ENCODE data around the gene ARFGAP2. TPM values are rescaled to one million over a fixed set of nuclear protein-coding genes. Genes with fewer than 3 reads are reported as not detected.
A peak's percentile ranks its signal among the peaks of the same experiment; 100 is the strongest.

The ARFGAP2 gene
- total and polyA plus RNA-seq, 9 of the 15 experiments (the other 6 are each of a cell fraction or from before 2014, with no cell fraction given) = 29.1 to 140 (median 90.1) TPM

- TF ChIP-seq ZMIZ1 (IDR thresholded peaks at IDR 0.05; ENCODE audit: low read depth in 2 of 2, low read length in 2 of 2) (no peak), SMARCA4 (IDR thresholded peaks at IDR 0.05) (0 out of 2 replicates have a peak, but pooled peaks have one; percentile 61), CCAR2 (IDR thresholded peaks at IDR 0.05; ENCODE audit: low read depth, low read length) (0 out of 2 replicates have a peak, but pooled peaks have one; percentile 52), SAP30 (IDR thresholded peaks at IDR 0.05; ENCODE audit: borderline replicate concordance, insufficient read depth, low read depth, low read length, poor library complexity, severe bottlenecking) (peak; percentile 93), ZNF134 (CRISPR knock-in tag; conservative IDR thresholded peaks at IDR 0.05) (0 out of 2 replicates have a peak, but pooled peaks have one; percentile 5), SPI1 (IDR thresholded peaks at IDR 0.05; ENCODE audit: borderline replicate concordance, low read depth, low read length) (peak; percentile 93; the same call in 1 of the 2 replicates), SAFB (IDR thresholded peaks at IDR 0.05; ENCODE audit: borderline replicate concordance, low read depth, low read length) (peak; percentile 6; the same call in 1 of the 2 replicates), TAF15 (IDR thresholded peaks at IDR 0.05; ENCODE audit: low read depth, low read length) (no peak), ETS1 (conservative IDR thresholded peaks at IDR 0.05; ENCODE audit: control insufficient read depth, low read depth, low read length) (no peak), NFIX (CRISPR knock-in tag; IDR thresholded peaks at IDR 0.05; ENCODE audit: low read depth) (no peak), FOXM1 (IDR thresholded peaks at IDR 0.05; ENCODE audit: low read depth) (peak; percentile 11; the same call in 1 of the 2 replicates), FOXM1 (CRISPR knock-in tag; IDR thresholded peaks at IDR 0.05; ENCODE audit: low read depth) (no peak), RAD21 (CRISPR knock-in tag; conservative IDR thresholded peaks at IDR 0.05 in 1 of 2, IDR thresholded peaks at IDR 0.05 in 1 of 2) (peak; percentile 73 to 79), WHSC1 (IDR thresholded peaks at IDR 0.05; ENCODE audit: low read length) (no peak), SRF (CRISPR knock-in tag; IDR thresholded peaks at IDR 0.05) (0 out of 4 replicates have a peak, but pooled peaks of 1 of the 2 experiments have one; percentile 17), THAP7 (CRISPR knock-in tag; IDR thresholded peaks at IDR 0.05) (no peak), ZKSCAN3 (CRISPR knock-in tag; IDR thresholded peaks at IDR 0.05) (no peak), ZNF384 (IDR thresholded peaks at IDR 0.05; ENCODE audit: low read depth, low read length) (peak; percentile 73), ZEB2 (IDR thresholded peaks at IDR 0.05) (peak; percentile 35; the same call in 1 of the 2 replicates), NR1H2 (CRISPR knock-in tag; IDR thresholded peaks at IDR 0.05) (peak; percentile 77; the same call in 1 of the 2 replicates), CREB3L1 (IDR thresholded peaks at IDR 0.05; ENCODE audit: borderline replicate concordance, low read depth) (peak; percentile 44; the same call in 1 of the 2 replicates)
Observed at GRCh38 chr11:47177229-47177845, 658 bp upstream of the ARFGAP2 start (continued).
